Activated CD4-positive, CD25-positive, alpha-beta regulatory T cell (primary cell): ENCODE measurements around the gene HDAC9.
"Not testable (repeated sequence)": the region's sequence is repeated elsewhere in the genome, so short reads cannot be mapped to it uniquely, and the experiment has no call there.

Experiments used
- DNase-seq, 4 experiments: peaks; one replicate each; lab custom pipeline; 2025; lab: John Stamatoyannopoulos, UW

Gene HDAC9

GRCh38 chr7:18974803-18975202, 479.3 kb downstream of the HDAC9 start:
- no peak for DNase-seq

- DNase-seq = no peak
Observed at GRCh38 chr7:18975276-18975675, 479.7 kb downstream of the HDAC9 start.

- no peak for DNase-seq
Observed at GRCh38 chr7:18975689-18976280, 480.2 kb downstream of the HDAC9 start.

GRCh38 chr7:18976715-18977471, 481.3 kb downstream of the HDAC9 start:
- DNase-seq = no peak

GRCh38 chr7:18978108-18978495, 482.6 kb downstream of the HDAC9 start:
- DNase-seq = no peak

GRCh38 chr7:18990700-18991099, 495.2 kb downstream of the HDAC9 start:
- DNase-seq = not testable (repeated sequence)

GRCh38 chr7:18993933-18994668, 498.6 kb downstream of the HDAC9 start:
- no peak for DNase-seq

GRCh38 chr7:18995270-18995671, 499.7 kb downstream of the HDAC9 start:
- no peak for DNase-seq

GRCh38 chr7:18995811-18996426, 500.4 kb downstream of the HDAC9 start:
- no peak for DNase-seq

GRCh38 chr7:18996583-18996982, 501.0 kb downstream of the HDAC9 start:
- no peak for DNase-seq

- DNase-seq = no peak
Observed at GRCh38 chr7:18997477-18998150, 502.1 kb downstream of the HDAC9 start.

- DNase-seq = no peak
Observed at GRCh38 chr7:19000410-19000809, 504.9 kb downstream of the HDAC9 start.

GRCh38 chr7:19001854-19002253, 506.3 kb downstream of the HDAC9 start:
- no peak for DNase-seq

- no peak for DNase-seq
Observed at GRCh38 chr7:19009241-19009935, 513.8 kb downstream of the HDAC9 start.

GRCh38 chr7:19009936-19010280, 514.4 kb downstream of the HDAC9 start:
- no peak for DNase-seq

- no peak for DNase-seq
Observed at GRCh38 chr7:19011212-19011611, 515.7 kb downstream of the HDAC9 start.

GRCh38 chr7:19015098-19015497, 519.5 kb downstream of the HDAC9 start:
- DNase-seq = no peak

GRCh38 chr7:19016140-19016539, 520.6 kb downstream of the HDAC9 start:
- no peak for DNase-seq

- DNase-seq = no peak
Observed at GRCh38 chr7:19017374-19017773, 521.8 kb downstream of the HDAC9 start.

- no peak for DNase-seq
Observed at GRCh38 chr7:19020062-19020461, 524.5 kb downstream of the HDAC9 start.

- no peak for DNase-seq
Observed at GRCh38 chr7:19020711-19021110, 525.2 kb downstream of the HDAC9 start.

- no peak for DNase-seq
Observed at GRCh38 chr7:19023477-19023876, 527.9 kb downstream of the HDAC9 start.
